Left renal cortex interstitium (tissue), 4 donors: ENCODE results near the gene SNX24. TPM values are rescaled to one million over a fixed set of nuclear protein-coding genes. Genes with fewer than 3 reads are reported as not detected.

Source experiments
- DNase-seq, 4 donors: peaks; one replicate each; pipeline ENCODE4 v3.0.0-alpha.2; 2013; ENCODE audit warnings: low read depth in 4 of 4, low spot score in 2 of 4, missing footprints in 1 of 4
- polyA plus RNA-seq, 4 donors: library from polyadenylated mRNA; unstranded; fragments of 120-200 nt; gene quantifications; one replicate each; pipeline ENCODE4 v1.2.1, GENCODE V29; 2013; ENCODE audit not compliant: insufficient read length in 4 of 4

The SNX24 gene
- polyA plus RNA-seq, 4 donors: 20.3 to 24.7 (median 23.6) TPM

GRCh38 chr5:122915717-122916461, 70.5 kb downstream of the SNX24 start:
- no peak for DNase-seq

GRCh38 chr5:122916490-122916889, 71.1 kb downstream of the SNX24 start:
- DNase-seq: no peak

GRCh38 chr5:122919969-122920368, 74.6 kb downstream of the SNX24 start:
- DNase-seq: no peak

- no peak for DNase-seq
Observed at GRCh38 chr5:122921826-122922225, 76.4 kb downstream of the SNX24 start.

- DNase-seq: no peak
Observed at GRCh38 chr5:122924203-122924602, 78.8 kb downstream of the SNX24 start.

- DNase-seq: no peak
Observed at GRCh38 chr5:122924719-122925395, 79.4 kb downstream of the SNX24 start.

- DNase-seq: no peak
Observed at GRCh38 chr5:122929001-122929400, 83.6 kb downstream of the SNX24 start.

GRCh38 chr5:122929980-122930379, 84.6 kb downstream of the SNX24 start:
- no peak for DNase-seq

GRCh38 chr5:122933956-122934355, 88.5 kb downstream of the SNX24 start:
- DNase-seq: no peak

- DNase-seq: no peak
Observed at GRCh38 chr5:122936088-122936487, 90.7 kb downstream of the SNX24 start.

GRCh38 chr5:122937914-122938313, 92.5 kb downstream of the SNX24 start:
- DNase-seq: no peak

GRCh38 chr5:122940890-122941289, 95.5 kb downstream of the SNX24 start:
- DNase-seq: no peak

GRCh38 chr5:122941737-122942136, 96.3 kb downstream of the SNX24 start:
- no peak for DNase-seq

- DNase-seq: no peak
Observed at GRCh38 chr5:122942164-122942914, 96.9 kb downstream of the SNX24 start.

GRCh38 chr5:122943050-122943698, 97.8 kb downstream of the SNX24 start:
- DNase-seq: no peak

- DNase-seq: no peak
Observed at GRCh38 chr5:122944051-122944450, 98.6 kb downstream of the SNX24 start.

- DNase-seq: no peak
Observed at GRCh38 chr5:122947372-122947771, 102.0 kb downstream of the SNX24 start.

- DNase-seq: no peak
Observed at GRCh38 chr5:122947772-122948171, 102.4 kb downstream of the SNX24 start.

- DNase-seq: no peak
Observed at GRCh38 chr5:122948319-122948718, 102.9 kb downstream of the SNX24 start.

GRCh38 chr5:122951658-122952057, 106.2 kb downstream of the SNX24 start:
- DNase-seq: no peak

GRCh38 chr5:122954719-122955118, 109.3 kb downstream of the SNX24 start:
- DNase-seq: no peak
